ENCODE data around the gene URI1. TPM values are rescaled to one million over a fixed set of nuclear protein-coding genes. Genes with fewer than 3 reads are reported as not detected.

URI1 gene
- total RNA-seq, 1 donor, result 86.1 TPM

GRCh38 chr19:29952177-29952576 lies 10.1 kb downstream of the URI1 start:
- Histone ChIP-seq H3K27ac (ENCODE audit: low read depth, low read length) (no peak overlapping the region), H3K4me3 (ENCODE audit: insufficient read depth, low read length) (no peak overlapping the region), H2AFZ (ENCODE audit: low read length) (no peak overlapping the region), H3K79me2 (ENCODE audit: insufficient read depth, low read length) (peaks cover 87% of the 10 kb centered on the region), H3K4me1 (ENCODE audit: insufficient read depth, low read length) (peaks cover 3% of the 10 kb centered on the region), H3K27me3 (ENCODE audit: insufficient read depth, low read length) (no peaks in the 10 kb centered on the region), H3K36me3 (ENCODE audit: insufficient read depth, low read length) (no peaks in the 10 kb centered on the region), H3K4me2 (ENCODE audit: insufficient read depth, low read length) (no peak overlapping the region), H4K20me1 (ENCODE audit: insufficient read depth, low read length) (peaks cover 34% of the 10 kb centered on the region), H3K9me3 (ENCODE audit: low read depth, low read length) (no peaks in the 10 kb centered on the region)
- DNase-seq (ENCODE audit: insufficient read length, low spot score, missing footprints), result no peak
- no peak for TF ChIP-seq CTCF (IDR thresholded peaks at IDR 0.05; ENCODE audit: extremely low read depth, low read depth, low read length)

GRCh38 chr19:29952646-29953045 lies 10.6 kb downstream of the URI1 start:
- DNase-seq (ENCODE audit: insufficient read length, low spot score, missing footprints), result no peak
- peaks cover 87% of the 10 kb centered on the region for H3K79me2 ChIP-seq (ENCODE audit: insufficient read depth, low read length)

GRCh38 chr19:29953352-29954247 lies 11.6 kb downstream of the URI1 start:
- no peak overlapping the region for H2AFZ ChIP-seq (ENCODE audit: low read length)
- H3K27me3 ChIP-seq (ENCODE audit: insufficient read depth, low read length), result no peaks in the 10 kb centered on the region
- no peak overlapping the region for H3K4me3 ChIP-seq (ENCODE audit: insufficient read depth, low read length)
- H3K4me2 ChIP-seq (ENCODE audit: insufficient read depth, low read length), result no peak overlapping the region
- no peak for TF ChIP-seq CTCF (IDR thresholded peaks at IDR 0.05; ENCODE audit: extremely low read depth, low read depth, low read length)
- no peaks in the 10 kb centered on the region for H3K4me1 ChIP-seq (ENCODE audit: insufficient read depth, low read length)
- DNase-seq (ENCODE audit: insufficient read length, low spot score, missing footprints), result no peak
- peaks cover 87% of the 10 kb centered on the region for H3K79me2 ChIP-seq (ENCODE audit: insufficient read depth, low read length)
- H3K9me3 ChIP-seq (ENCODE audit: low read depth, low read length), result no peaks in the 10 kb centered on the region
- no peak overlapping the region for H3K27ac ChIP-seq (ENCODE audit: low read depth, low read length)
- H4K20me1 ChIP-seq (ENCODE audit: insufficient read depth, low read length), result peaks cover 22% of the 10 kb centered on the region
- no peaks in the 10 kb centered on the region for H3K36me3 ChIP-seq (ENCODE audit: insufficient read depth, low read length)

More at GRCh38 chr19:29952646-29953045, 10.6 kb downstream of the URI1 start:
- H3K27ac ChIP-seq (ENCODE audit: low read depth, low read length), result no peak overlapping the region
- H3K4me2 ChIP-seq (ENCODE audit: insufficient read depth, low read length), result no peak overlapping the region
- H3K36me3 ChIP-seq (ENCODE audit: insufficient read depth, low read length), result no peaks in the 10 kb centered on the region
- no peaks in the 10 kb centered on the region for H3K27me3 ChIP-seq (ENCODE audit: insufficient read depth, low read length)
- no peaks in the 10 kb centered on the region for H3K4me1 ChIP-seq (ENCODE audit: insufficient read depth, low read length)
- no peak for TF ChIP-seq CTCF (IDR thresholded peaks at IDR 0.05; ENCODE audit: extremely low read depth, low read depth, low read length)
- no peak overlapping the region for H2AFZ ChIP-seq (ENCODE audit: low read length)
- H3K4me3 ChIP-seq (ENCODE audit: insufficient read depth, low read length), result no peak overlapping the region
- H3K9me3 ChIP-seq (ENCODE audit: low read depth, low read length), result no peaks in the 10 kb centered on the region
- peaks cover 29% of the 10 kb centered on the region for H4K20me1 ChIP-seq (ENCODE audit: insufficient read depth, low read length)

GRCh38 chr19:29956855-29957254 lies 14.8 kb downstream of the URI1 start:
- Histone ChIP-seq H3K79me2 (ENCODE audit: insufficient read depth, low read length) (peaks cover 93% of the 10 kb centered on the region), H4K20me1 (ENCODE audit: insufficient read depth, low read length) (peaks cover 28% of the 10 kb centered on the region)

More at GRCh38 chr19:29956855-29957254, 14.8 kb downstream of the URI1 start:
- Histone ChIP-seq H3K4me2 (ENCODE audit: insufficient read depth, low read length) (no peak overlapping the region), H3K27me3 (ENCODE audit: insufficient read depth, low read length) (no peaks in the 10 kb centered on the region), H2AFZ (ENCODE audit: low read length) (no peak overlapping the region), H3K9me3 (ENCODE audit: low read depth, low read length) (no peaks in the 10 kb centered on the region), H3K27ac (ENCODE audit: low read depth, low read length) (no peak overlapping the region), H3K36me3 (ENCODE audit: insufficient read depth, low read length) (no peaks in the 10 kb centered on the region), H3K4me3 (ENCODE audit: insufficient read depth, low read length) (no peak overlapping the region), H3K4me1 (ENCODE audit: insufficient read depth, low read length) (no peaks in the 10 kb centered on the region)
- TF ChIP-seq CTCF (IDR thresholded peaks at IDR 0.05; ENCODE audit: extremely low read depth, low read depth, low read length), result no peak
- no peak for DNase-seq (ENCODE audit: insufficient read length, low spot score, missing footprints)
